Psoas muscle (tissue), 8 donors: Measurements from ENCODE around the gene SH3D21. TPM values are rescaled to one million over a fixed set of nuclear protein-coding genes. Genes with fewer than 3 reads are reported as not detected.

Source experiments
- ATAC-seq, 4 donors: fragments of 200-7000 bp; cut with Tn5 transposase; one replicate each; pipeline ENCODE4 v1.9.1; 2020; ENCODE audit warnings: moderate library complexity in 3 of 4, mild to moderate bottlenecking in 2 of 4
- DNase-seq, 2 donors: peaks; one replicate each; pipeline ENCODE4 v3.0.0-alpha.2; 2020
- H3K27ac ChIP-seq: fragments of 200-600 bp; one replicate; pipeline ENCODE4 v1.8.0; 2022
- H3K27me3 ChIP-seq, 3 donors: fragments of 200-600 bp in 1 of 3; one replicate each; pipeline versions ENCODE4 v1.6.1 to v1.8.0; 2013 to 2022; ENCODE audit warnings: low read length in 2 of 3, mild to moderate bottlenecking in 2 of 3, moderate library complexity in 1 of 3; ENCODE audit not compliant: insufficient read depth in 3 of 3
- H3K36me3 ChIP-seq, 2 donors: fragments of 200-600 bp in 1 of 2; one replicate each; pipeline versions ENCODE4 v1.6.1 to v1.8.0; 2013 to 2022; ENCODE audit warnings: low read depth in 1 of 2, mild to moderate bottlenecking in 1 of 2, moderate library complexity in 1 of 2; ENCODE audit not compliant: insufficient read depth in 1 of 2
- H3K4me1 ChIP-seq: fragments of 200-600 bp; one replicate; pipeline ENCODE4 v1.8.0; 2022
- H3K4me3 ChIP-seq: fragments of 200-600 bp; one replicate; pipeline ENCODE4 v1.8.0; 2022; ENCODE audit warnings: mild to moderate bottlenecking
- H3K9me3 ChIP-seq: fragments of 200-600 bp; one replicate; pipeline ENCODE4 v1.8.0; 2022
- CTCF ChIP-seq: fragments of 200-600 bp; IDR thresholded peaks from one replicate; pipeline ENCODE4 v1.8.0; 2022; ENCODE audit warnings: antibody characterized with exemption
- WGBS, 3 donors: extraction: QIAGEN DNeasy Blood & Tissue Kit; methylation state at CpG; one replicate each; pipeline versions ENCODE4 v1.1.6 to v1.1.7; 2013; 5-methylcytosine and 5-hydroxymethylcytosine counted together
- intact Hi-C, 2 donors: fragments of 100-400 bp; cut with DNase I; formaldehyde crosslinking; loops; one replicate each; pipeline versions ENCODE4 v1.11.0 to v1.14.2; 2022
- polyA plus RNA-seq, 3 donors: library from polyadenylated mRNA; stranded (reverse); fragments of 200-250 nt; gene quantifications; one replicate each; pipeline ENCODE4 v1.2.3, GENCODE V29; 2013
- total RNA-seq, 4 donors: library from RNA; stranded (reverse); fragmentation: NEBNext Ultra II Directional in 2 of 4; extraction: Animal tissue kit (Norgen Biotek cat#: 25700) in 2 of 4; gene quantifications; one replicate each; pipeline versions ENCODE4 v1.2.1 to v1.2.4, GENCODE V29; 2021 to 2023
- donor health status: healthy with polysubstance abuse.
- donor health status: DM: no; HTN: no; CAD: no; lungs with moderate emphysema.
- donor health status: Bipolar disorder and iron deficiency.
- donor health status: healthy.
- donor health status: DM: yes; HTN: yes; CAD: no.
- donor health status: DM: no; HTN: no; CAD: no.
- donor health status: DM: no; HTN: no; CAD: no.
- donor health status: DM: yes; HTN: yes; CAD: no.

Gene SH3D21
- total and polyA plus RNA-seq, 7 donors, result 0.36 to 1.1 (median 0.88) TPM

GRCh38 chr1:36339215-36339614 is 33.0 kb downstream of the SH3D21 start:
- no peak for ATAC-seq

GRCh38 chr1:36339615-36340014 is 33.4 kb downstream of the SH3D21 start:
- WGBS, 3 donors, result 76 to 84% (median 83%) methylated on average over 9 of the region's 9 CpGs
- ATAC-seq (no peak), DNase-seq (peak in 1 of 2 donors; percentile 32)
- no peak overlapping the region for H3K4me3 ChIP-seq
- no peaks in the 10 kb centered on the region for H3K9me3 ChIP-seq
- H3K27ac ChIP-seq, result no peak overlapping the region
- TF ChIP-seq CTCF, result no peak
- H3K36me3 ChIP-seq, result peaks cover 4 to 53% of the 10 kb centered on the region in 2 donors
- H3K4me1 ChIP-seq, result peaks cover 26% of the 10 kb centered on the region
- H3K27me3 ChIP-seq, result no peaks in the 10 kb centered on the region
- intact Hi-C loops, result loop anchor here in 1 of 2 donors (5.0 kb wide), 1 partner anchor 83 kb away; no protein-coding TSS in a partner anchor

More at GRCh38 chr1:36339215-36339614, 33.0 kb downstream of the SH3D21 start:
- Histone ChIP-seq H3K27ac (no peak overlapping the region), H3K36me3 (peaks cover 4 to 49% of the 10 kb centered on the region in 2 donors), H3K4me1 (peaks cover 22% of the 10 kb centered on the region), H3K9me3 (no peaks in the 10 kb centered on the region), H3K27me3 (no peaks in the 10 kb centered on the region), H3K4me3 (no peak overlapping the region)
- TF ChIP-seq CTCF, result no peak
- intact Hi-C loops, result no loop called here
- WGBS, 3 donors, result 67 to 76% (median 73%) methylated on average over 7 of the region's 7 CpGs
- peak in 1 of 2 donors; percentile 52 for DNase-seq

GRCh38 chr1:36341626-36342320 is 35.6 kb downstream of the SH3D21 start:
- Histone ChIP-seq H3K9me3 (no peaks in the 10 kb centered on the region), H3K4me1 (peaks cover 38% of the 10 kb centered on the region), H3K36me3 (peaks cover 6 to 73% of the 10 kb centered on the region in 2 donors), H3K27ac (no peak overlapping the region), H3K27me3 (no peaks in the 10 kb centered on the region), H3K4me3 (no peak overlapping the region)
- 86 to 93% (median 91%) methylated on average over 33 to 34 of the region's 34 CpGs for WGBS, 3 donors
- DNase-seq (peak in 1 of 2 donors; percentile 47), ATAC-seq (no peak)
- intact Hi-C loops, result loop anchor here (2.0 to 5.0 kb wide), 2 partner anchors 79 to 81 kb away; no protein-coding TSS in a partner anchor
- TF ChIP-seq CTCF, result no peak

- 75 to 84% (median 81%) methylated on average over 10 of the region's 10 CpGs for WGBS, 3 donors
- peak overlapping the region; percentile 78 for H3K27ac ChIP-seq
- intact Hi-C loops, result loop anchor here (1.0 to 5.0 kb wide), 3 partner anchors 13 to 80 kb away; no protein-coding TSS in a partner anchor
- H3K36me3 ChIP-seq, result peaks cover 8 to 82% of the 10 kb centered on the region in 2 donors
- peak; percentile 55 for TF ChIP-seq CTCF
- DNase-seq, result peak; percentile 52 to 80
- no peak overlapping the region for H3K4me3 ChIP-seq
- no peaks in the 10 kb centered on the region for H3K9me3 ChIP-seq
- ATAC-seq, result peak; percentile 58 to 67 (median 64)
- no peaks in the 10 kb centered on the region for H3K27me3 ChIP-seq
- H3K4me1 ChIP-seq, result peaks cover 38% of the 10 kb centered on the region
Measured at GRCh38 chr1:36342426-36343185, 36.4 kb downstream of the SH3D21 start.
